DND-41 (cell line): ENCODE measurements around the gene ELL.

Experiments used
- EZH2 ChIP-seq: IDR thresholded peaks from 3 replicates; pipeline ENCODE4 v1.6.1; 2012; ENCODE audit warnings: borderline replicate concordance, low read depth, mild to moderate bottlenecking, moderate library complexity, low read length, inconsistent platforms; ENCODE audit not compliant: severe bottlenecking
- TF ChIP-seq, protein P1 (sequence below): IDR thresholded peaks from 2 replicates; pipeline ENCODE4 v1.5.1; 2012; ENCODE audit warnings: borderline replicate concordance, low read length, moderate library complexity, mild to moderate bottlenecking; ENCODE audit not compliant: poor library complexity, severe bottlenecking; ENCODE audit errors: extremely low read depth

DNA sequence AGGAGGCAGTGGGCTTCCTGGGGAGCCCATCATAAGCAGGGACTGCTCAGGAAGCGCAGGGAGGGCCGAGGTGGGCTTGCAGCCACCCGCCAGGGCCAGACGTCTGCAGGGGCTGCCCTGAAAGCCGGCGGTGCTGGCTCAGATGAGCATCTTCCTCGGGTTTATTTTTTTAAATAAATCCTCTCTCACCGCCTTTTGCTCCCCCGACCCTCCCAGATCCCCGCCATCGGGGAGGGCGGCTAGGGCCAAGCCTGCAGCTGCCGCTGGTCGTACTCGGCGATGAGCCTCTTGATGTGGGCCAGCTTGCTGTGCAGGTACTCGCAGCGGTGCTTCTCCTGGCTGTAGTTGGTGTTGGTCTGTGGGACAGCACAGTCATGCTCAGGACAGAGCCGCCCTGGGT is 77.4 kb downstream of the ELL start:
- TF ChIP-seq EZH2, result no peak
- TF ChIP-seq, protein P1, sequence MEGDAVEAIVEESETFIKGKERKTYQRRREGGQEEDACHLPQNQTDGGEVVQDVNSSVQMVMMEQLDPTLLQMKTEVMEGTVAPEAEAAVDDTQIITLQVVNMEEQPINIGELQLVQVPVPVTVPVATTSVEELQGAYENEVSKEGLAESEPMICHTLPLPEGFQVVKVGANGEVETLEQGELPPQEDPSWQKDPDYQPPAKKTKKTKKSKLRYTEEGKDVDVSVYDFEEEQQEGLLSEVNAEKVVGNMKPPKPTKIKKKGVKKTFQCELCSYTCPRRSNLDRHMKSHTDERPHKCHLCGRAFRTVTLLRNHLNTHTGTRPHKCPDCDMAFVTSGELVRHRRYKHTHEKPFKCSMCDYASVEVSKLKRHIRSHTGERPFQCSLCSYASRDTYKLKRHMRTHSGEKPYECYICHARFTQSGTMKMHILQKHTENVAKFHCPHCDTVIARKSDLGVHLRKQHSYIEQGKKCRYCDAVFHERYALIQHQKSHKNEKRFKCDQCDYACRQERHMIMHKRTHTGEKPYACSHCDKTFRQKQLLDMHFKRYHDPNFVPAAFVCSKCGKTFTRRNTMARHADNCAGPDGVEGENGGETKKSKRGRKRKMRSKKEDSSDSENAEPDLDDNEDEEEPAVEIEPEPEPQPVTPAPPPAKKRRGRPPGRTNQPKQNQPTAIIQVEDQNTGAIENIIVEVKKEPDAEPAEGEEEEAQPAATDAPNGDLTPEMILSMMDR, result no peak
